HEK293T (cell line): Measurements from ENCODE around the gene PIK3R5.

Source experiments
- BHLHE40 ChIP-seq: fragments of 450-650 bp; IDR thresholded peaks from 2 replicates; pipeline ENCODE4 v1.6.1; 2016; ENCODE audit warnings: mild to moderate bottlenecking, moderate library complexity, borderline replicate concordance
- ELF4 ChIP-seq: fragments of 450-650 bp; IDR thresholded peaks from 2 replicates; pipeline ENCODE4 v1.6.1; 2017; ENCODE audit warnings: antibody characterized with exemption
- FOXA1 ChIP-seq: fragments of 450-650 bp; IDR thresholded peaks from 2 replicates; pipeline ENCODE4 v1.6.1; 2016; ENCODE audit warnings: mild to moderate bottlenecking
- FOXM1 ChIP-seq: fragments of 450-650 bp; IDR thresholded peaks from 2 replicates; pipeline ENCODE4 v1.6.1; 2017; ENCODE audit warnings: mild to moderate bottlenecking, borderline replicate concordance
- L3MBTL2 ChIP-seq: fragments of 450-650 bp; conservative IDR thresholded peaks from 2 replicates; pipeline ENCODE4 v1.6.1; 2016; ENCODE audit warnings: mild to moderate bottlenecking
- LEF1 ChIP-seq: fragments of 450-650 bp; IDR thresholded peaks from 2 replicates; pipeline ENCODE4 v1.6.1; 2017; ENCODE audit warnings: mild to moderate bottlenecking, borderline replicate concordance
- SUZ12 ChIP-seq: fragments of 450-650 bp; IDR thresholded peaks from 2 replicates; pipeline ENCODE4 v1.6.1; 2016; ENCODE audit warnings: mild to moderate bottlenecking
- TARDBP ChIP-seq: fragments of 450-650 bp; IDR thresholded peaks from 2 replicates; pipeline ENCODE4 v1.6.1; 2016

DNA sequence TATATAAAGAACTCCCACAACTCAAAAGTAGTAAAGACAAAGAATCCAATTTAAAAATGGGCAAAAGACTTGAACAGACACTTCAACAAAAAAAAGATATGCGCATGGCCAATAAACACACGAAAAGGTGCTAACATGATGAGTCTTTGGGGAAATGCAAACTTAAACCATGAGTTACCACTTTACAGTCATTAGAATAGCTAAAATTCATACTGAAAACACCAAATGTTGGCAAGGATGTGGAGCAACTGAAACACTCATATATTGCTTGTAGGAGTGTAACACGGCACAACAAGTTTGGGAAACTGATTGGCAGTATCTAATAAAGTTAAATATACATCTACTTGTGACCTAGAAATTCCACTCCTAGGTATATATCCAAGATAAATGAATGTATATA, 3.0 kb upstream of the PIK3R5 start:
- no peak for TF ChIP-seq SUZ12
- TF ChIP-seq FOXM1, result no peak
- TF ChIP-seq TARDBP, result no peak
- TF ChIP-seq BHLHE40, result no peak
- no peak for TF ChIP-seq L3MBTL2
- TF ChIP-seq LEF1, result no peak
- no peak for TF ChIP-seq FOXA1
- TF ChIP-seq ELF4, result no peak
